OCI-LY3 (cell line): Measurements from ENCODE around the gene RPN1.
"Not testable (repeated sequence)": the region's sequence is repeated elsewhere in the genome, so short reads cannot be mapped to it uniquely, and the experiment has no call there.

ENCODE experiments used
- H2AFZ ChIP-seq: fragments of 200-600, 300-600 bp; shearing (Covaris generic); 2 replicates; pipeline ENCODE4 v1.6.0; 2014; ENCODE audit warnings: antibody characterized with exemption, low read depth, low read length
- H3K27ac ChIP-seq: fragments of 200-600, 300-600 bp; sonication (generic); 2 replicates; pipeline ENCODE4 v1.5.1; 2014; ENCODE audit warnings: mild to moderate bottlenecking, low read length, moderate library complexity, mixed read lengths
- H3K27me3 ChIP-seq: fragments of 200-600, 300-600 bp; sonication (generic); 2 replicates; pipeline ENCODE4 v1.6.1; 2014; ENCODE audit warnings: low read depth, low read length, mixed read lengths
- H3K36me3 ChIP-seq: fragments of 200-600, 300-600 bp; sonication (generic); replicated peaks from 2 replicates; pipeline ENCODE3; 2014; ENCODE audit warnings: low read depth, low read length, mixed read lengths
- H3K4me1 ChIP-seq: fragments of 300-600, 200-600 bp; sonication (generic); 2 replicates; pipeline ENCODE4 v1.6.1; 2014; ENCODE audit warnings: low read length, mixed read lengths
- H3K4me2 ChIP-seq: fragments of 200-600, 300-600 bp; sonication (generic); 2 replicates; pipeline ENCODE4 v1.6.1; 2014; ENCODE audit warnings: low read length, mixed read lengths
- H3K4me3 ChIP-seq: fragments of 300-600, 200-600 bp; sonication (generic); 2 replicates; pipeline ENCODE4 v1.5.1; 2014; ENCODE audit warnings: antibody characterized with exemption, mild to moderate bottlenecking, low read length, moderate library complexity
- H3K79me2 ChIP-seq: fragments of 300-600, 200-600 bp; shearing (Covaris generic); 2 replicates; pipeline ENCODE4 v1.6.1; 2014; ENCODE audit warnings: mild to moderate bottlenecking, low read length, mixed read lengths
- H3K9ac ChIP-seq: fragments of 300-600, 200-600 bp; shearing (Covaris generic); 2 replicates; pipeline ENCODE4 v1.6.0; 2014; ENCODE audit warnings: mild to moderate bottlenecking, low read length, moderate library complexity
- H3K9me3 ChIP-seq: fragments of 200-600, 300-600 bp; shearing (Covaris generic); 2 replicates; pipeline ENCODE4 v1.6.1; 2014; ENCODE audit warnings: low read length, mixed read lengths; ENCODE audit not compliant: insufficient read depth
- H4K20me1 ChIP-seq: fragments of 200-600, 300-600 bp; sonication (generic); 2 replicates; pipeline ENCODE4 v1.6.1; 2016; ENCODE audit warnings: low read length, mixed read lengths; ENCODE audit not compliant: insufficient read depth
- CTCF ChIP-seq: fragments of 200-600, 300-600 bp; sonication (generic); IDR thresholded peaks from 2 replicates; pipeline ENCODE4 v1.5.1; 2014; ENCODE audit warnings: antibody characterized with exemption, low read length, low read depth
- EZH2phosphoT487 ChIP-seq: fragments of 200-600 bp; shearing (Covaris generic); IDR thresholded peaks from 2 replicates; pipeline ENCODE4 v1.6.1; 2018; ENCODE audit warnings: antibody characterized with exemption, mixed run types, low read depth

RPN1 gene

DNA sequence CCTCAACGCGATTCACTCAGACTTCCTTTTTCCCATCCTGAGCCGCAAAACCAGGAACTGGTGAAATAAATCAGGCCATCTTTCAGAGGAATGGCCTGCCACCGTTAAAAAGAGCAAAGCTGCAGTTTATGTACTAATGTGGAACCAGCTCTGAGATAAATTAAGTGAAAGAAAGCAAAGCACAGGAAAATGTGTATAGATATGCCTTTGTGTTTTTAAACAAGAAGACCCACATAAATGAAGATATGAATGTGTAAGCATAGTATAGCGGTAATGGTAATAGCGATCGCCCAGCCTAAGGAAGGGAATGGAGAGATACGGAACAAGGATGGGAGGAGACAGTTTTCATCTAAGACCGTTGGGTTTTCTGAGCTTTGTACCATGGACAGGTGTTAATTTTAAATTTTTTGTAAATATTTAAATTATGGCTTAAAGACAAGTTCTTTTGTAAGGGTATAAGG, 30.8 kb upstream of the RPN1 start:
- Histone ChIP-seq H4K20me1 (no peaks in the 10 kb centered on the region), H3K4me1 (peaks cover 14% of the 10 kb centered on the region), H3K9ac (peak overlapping the region; percentile 94), H3K4me3 (peak overlapping the region; percentile 90), H3K27ac (peak overlapping the region; percentile 84), H3K4me2 (peak overlapping the region; percentile 88), H3K9me3 (no peaks in the 10 kb centered on the region), H2AFZ (peak overlapping the region; percentile 92), H3K36me3 (no peaks in the 10 kb centered on the region), H3K27me3 (no peaks in the 10 kb centered on the region), H3K79me2 (no peaks in the 10 kb centered on the region; the same call in 1 of the 2 replicates)
- TF ChIP-seq EZH2phosphoT487 (no peak), CTCF (no peak)

- Histone ChIP-seq H3K4me3 (peak overlapping the region; percentile 90), H3K79me2 (no peaks in the 10 kb centered on the region; the same call in 1 of the 2 replicates), H2AFZ (peak overlapping the region; percentile 92), H4K20me1 (no peaks in the 10 kb centered on the region), H3K4me2 (peak overlapping the region; percentile 88), H3K36me3 (no peaks in the 10 kb centered on the region), H3K27me3 (no peaks in the 10 kb centered on the region), H3K9ac (peak overlapping the region; percentile 94), H3K27ac (peak overlapping the region; percentile 84), H3K4me1 (peaks cover 14% of the 10 kb centered on the region), H3K9me3 (no peaks in the 10 kb centered on the region)
- peak; percentile 89 for TF ChIP-seq CTCF
- TF ChIP-seq EZH2phosphoT487, result no peak
Observed at GRCh38 chr3:128680603-128681368, 30.2 kb upstream of the RPN1 start.

DNA sequence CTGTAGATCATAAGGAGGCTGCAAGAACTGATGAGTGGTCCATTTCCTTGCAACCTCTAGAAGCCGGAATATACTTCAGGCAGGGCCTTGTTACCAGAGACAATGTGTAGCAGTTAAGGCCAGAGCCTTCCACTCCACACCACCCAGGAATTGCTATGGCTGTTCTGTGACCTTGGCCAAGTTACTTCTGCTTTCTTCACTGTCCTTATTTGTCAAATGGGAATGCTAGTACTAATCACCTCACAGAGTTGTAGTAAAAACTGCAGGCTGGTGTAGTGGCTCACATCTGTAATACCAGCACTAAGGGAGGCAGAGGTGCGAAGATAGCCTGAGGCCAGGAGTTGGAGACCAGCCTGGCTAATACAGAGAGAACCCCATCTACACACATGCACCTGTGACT, 28.7 kb upstream of the RPN1 start:
- no peak overlapping the region for H3K4me2 ChIP-seq
- no peak overlapping the region for H2AFZ ChIP-seq
- no peak for TF ChIP-seq EZH2phosphoT487
- TF ChIP-seq CTCF, result no peak
- H4K20me1 ChIP-seq, result no peaks in the 10 kb centered on the region
- no peaks in the 10 kb centered on the region; the same call in 1 of the 2 replicates for H3K79me2 ChIP-seq
- peaks cover 19% of the 10 kb centered on the region for H3K4me1 ChIP-seq
- no peaks in the 10 kb centered on the region for H3K9me3 ChIP-seq
- no peak overlapping the region for H3K4me3 ChIP-seq
- H3K9ac ChIP-seq, result no peak overlapping the region
- no peak overlapping the region for H3K27ac ChIP-seq
- H3K36me3 ChIP-seq, result no peaks in the 10 kb centered on the region
- H3K27me3 ChIP-seq, result no peaks in the 10 kb centered on the region

GRCh38 chr3:128675802-128676201, 25.2 kb upstream of the RPN1 start:
- H3K9ac ChIP-seq, H3K4me2 ChIP-seq, H3K27ac ChIP-seq, H3K79me2 ChIP-seq, H2AFZ ChIP-seq, H3K27me3 ChIP-seq, H3K36me3 ChIP-seq, H4K20me1 ChIP-seq, H3K9me3 ChIP-seq, H3K4me3 ChIP-seq: not testable (repeated sequence)
- H3K4me1 ChIP-seq, result peaks cover 15% of the 10 kb centered on the region
